ENCODE measurements around the gene CHSY3.
A peak's percentile ranks its signal among the peaks of the same experiment; 100 is the strongest.

The CHSY3 gene

GRCh38 chr5:130024006-130024405 lies 119.7 kb downstream of the CHSY3 start:
- DNase-seq (ENCODE audit: low read depth in 2 of 2), result no peak

GRCh38 chr5:130025511-130025910 lies 121.2 kb downstream of the CHSY3 start:
- no peak for DNase-seq (ENCODE audit: low read depth in 2 of 2)

- DNase-seq (ENCODE audit: low read depth in 2 of 2), result no peak
Observed at GRCh38 chr5:130032807-130033206, 128.5 kb downstream of the CHSY3 start.

- peak; percentile 49 to 53 for DNase-seq (ENCODE audit: low read depth in 2 of 2)
Observed at GRCh38 chr5:130034566-130035210, 130.4 kb downstream of the CHSY3 start.

- DNase-seq (ENCODE audit: low read depth in 2 of 2), result no peak
Observed at GRCh38 chr5:130035388-130035787, 131.1 kb downstream of the CHSY3 start.

GRCh38 chr5:130037905-130038304 lies 133.6 kb downstream of the CHSY3 start:
- DNase-seq (ENCODE audit: low read depth in 2 of 2), result no peak

GRCh38 chr5:130043834-130044233 lies 139.6 kb downstream of the CHSY3 start:
- DNase-seq (ENCODE audit: low read depth in 2 of 2), result no peak

- peak; percentile 17 to 26 for DNase-seq (ENCODE audit: low read depth in 2 of 2)
Observed at GRCh38 chr5:130045334-130045733, 141.1 kb downstream of the CHSY3 start.

GRCh38 chr5:130050585-130050984 lies 146.3 kb downstream of the CHSY3 start:
- DNase-seq (ENCODE audit: low read depth in 2 of 2), result no peak

- no peak for DNase-seq (ENCODE audit: low read depth in 2 of 2)
Observed at GRCh38 chr5:130052752-130053151, 148.5 kb downstream of the CHSY3 start.

- DNase-seq (ENCODE audit: low read depth in 2 of 2), result no peak
Observed at GRCh38 chr5:130055572-130055971, 151.3 kb downstream of the CHSY3 start.

GRCh38 chr5:130061746-130062145 lies 157.5 kb downstream of the CHSY3 start:
- DNase-seq (ENCODE audit: low read depth in 2 of 2), result no peak

- no peak for DNase-seq (ENCODE audit: low read depth in 2 of 2)
Observed at GRCh38 chr5:130063603-130064002, 159.3 kb downstream of the CHSY3 start.

GRCh38 chr5:130064484-130064883 lies 160.2 kb downstream of the CHSY3 start:
- DNase-seq (ENCODE audit: low read depth in 2 of 2), result no peak

- DNase-seq (ENCODE audit: low read depth in 2 of 2), result no peak
Observed at GRCh38 chr5:130065617-130066016, 161.4 kb downstream of the CHSY3 start.

GRCh38 chr5:130066644-130067043 lies 162.4 kb downstream of the CHSY3 start:
- peak; percentile 29 to 34 for DNase-seq (ENCODE audit: low read depth in 2 of 2)

- DNase-seq (ENCODE audit: low read depth in 2 of 2), result no peak
Observed at GRCh38 chr5:130067364-130067763, 163.1 kb downstream of the CHSY3 start.

GRCh38 chr5:130068101-130068500 lies 163.8 kb downstream of the CHSY3 start:
- DNase-seq (ENCODE audit: low read depth in 2 of 2), result no peak

- DNase-seq (ENCODE audit: low read depth in 2 of 2), result no peak
Observed at GRCh38 chr5:130068988-130069387, 164.7 kb downstream of the CHSY3 start.

GRCh38 chr5:130074820-130075219 lies 170.6 kb downstream of the CHSY3 start:
- DNase-seq (ENCODE audit: low read depth in 2 of 2), result no peak

- DNase-seq (ENCODE audit: low read depth in 2 of 2), result no peak
Observed at GRCh38 chr5:130077007-130077406, 172.7 kb downstream of the CHSY3 start.

- no peak for DNase-seq (ENCODE audit: low read depth in 2 of 2)
Observed at GRCh38 chr5:130078661-130079060, 174.4 kb downstream of the CHSY3 start.

GRCh38 chr5:130090569-130091270 lies 186.5 kb downstream of the CHSY3 start:
- DNase-seq (ENCODE audit: low read depth in 2 of 2), result no peak

GRCh38 chr5:130092991-130093390 lies 188.7 kb downstream of the CHSY3 start:
- no peak for DNase-seq (ENCODE audit: low read depth in 2 of 2)

Data from fibroblast of skin of left quadriceps (primary cell).